ENCODE measurements around the gene MRPS2. TPM values are rescaled to one million over a fixed set of nuclear protein-coding genes. Genes with fewer than 3 reads are reported as not detected.

MRPS2 gene
- polyA plus RNA-seq, 2 of the 4 experiments (the other 2 are of a cell fraction) = 66.9 to 90.1 TPM

GRCh38 chr9:135519179-135519971, 18.9 kb downstream of the MRPS2 start:
- peaks cover 4% of the 10 kb centered on the region; the same call in 1 of the 3 replicates for H3K4me1 ChIP-seq
- FAIRE-seq = no peak
- H3K9me3 ChIP-seq = no peaks in the 10 kb centered on the region
- ChIA-PET CTCF (no interaction called here), POLR2A (no interaction called here)
- no peak for ATAC-seq
- DNase-seq (ENCODE audit: low read depth in 1 of 2, low spot score in 1 of 2) = no peak
- no peak overlapping the region for H3K4me2 ChIP-seq
- no peak overlapping the region for H3K4me3 ChIP-seq
- TF ChIP-seq TP53 (CRISPR knock-in tag; IDR thresholded peaks at IDR 0.05) = no peak
- no peak for TF ChIP-seq CBX2 (IDR thresholded peaks at IDR 0.05; ENCODE audit: borderline replicate concordance, low read depth)
- no peak for TF ChIP-seq EHF (CRISPR knock-in tag; IDR thresholded peaks at IDR 0.05)
- no peak for TF ChIP-seq MYC (IDR thresholded peaks at IDR 0.05; ENCODE audit: borderline replicate concordance, low read length)
- no peak for TF ChIP-seq POLR2A (IDR thresholded peaks at IDR 0.05; ENCODE audit: low read length)
- no peak for TF ChIP-seq EP300 (IDR thresholded peaks at IDR 0.05)
- TF ChIP-seq CHD4 (IDR thresholded peaks at IDR 0.05; ENCODE audit: borderline replicate concordance) = no peak
- TF ChIP-seq NR3C1 (IDR thresholded peaks at IDR 0.05) = no peak
- TF ChIP-seq NFE2L2 (conservative IDR thresholded peaks at IDR 0.05; ENCODE audit: low read length) = no peak
- TF ChIP-seq HOXB5 (CRISPR knock-in tag; IDR thresholded peaks at IDR 0.05) = no peak
- WGBS (ENCODE audit: missing lambda C conversion rate) = 45% methylated on average over 10 of the region's 10 CpGs
- no peak overlapping the region for H3K27ac ChIP-seq

- no peak for ATAC-seq
- Histone ChIP-seq H3K9me3 (no peaks in the 10 kb centered on the region), H3K4me2 (no peak within 1 kb of the TSS), H3K27ac (no peak within 1 kb of the TSS), H3K4me3 (no peak within 1 kb of the TSS), H3K4me1 (peaks cover 4% of the 10 kb centered on the region; the same call in 1 of the 3 replicates)
- POLR2A ChIA-PET = no interaction called here
- 68% methylated on average over 14 of the region's 18 CpGs for WGBS (ENCODE audit: missing lambda C conversion rate)
- CTCF ChIA-PET = no interaction called here
- FAIRE-seq = no peak
- TF ChIP-seq POLR2AphosphoS2 (conservative IDR thresholded peaks at IDR 0.05; ENCODE audit: low read length) = no peak
- TF ChIP-seq RARB (CRISPR knock-in tag; IDR thresholded peaks at IDR 0.05) = no peak
- TF ChIP-seq ZC3H11A (IDR thresholded peaks at IDR 0.05) = no peak
- no peak for TF ChIP-seq ZNF302 (CRISPR knock-in tag; IDR thresholded peaks at IDR 0.05)
- no peak for TF ChIP-seq HDAC2 (IDR thresholded peaks at IDR 0.05)
- DNase-seq (ENCODE audit: low read depth in 1 of 2, low spot score in 1 of 2) = no peak
Measured at GRCh38 chr9:135520916-135521607, 20.6 kb downstream of the MRPS2 start, which contains the start of gene LCN1. Gene LCN1 (plus strand): TSS chr9:135521440. CDS start chr9:135521498, 58 bp downstream.

DNA sequence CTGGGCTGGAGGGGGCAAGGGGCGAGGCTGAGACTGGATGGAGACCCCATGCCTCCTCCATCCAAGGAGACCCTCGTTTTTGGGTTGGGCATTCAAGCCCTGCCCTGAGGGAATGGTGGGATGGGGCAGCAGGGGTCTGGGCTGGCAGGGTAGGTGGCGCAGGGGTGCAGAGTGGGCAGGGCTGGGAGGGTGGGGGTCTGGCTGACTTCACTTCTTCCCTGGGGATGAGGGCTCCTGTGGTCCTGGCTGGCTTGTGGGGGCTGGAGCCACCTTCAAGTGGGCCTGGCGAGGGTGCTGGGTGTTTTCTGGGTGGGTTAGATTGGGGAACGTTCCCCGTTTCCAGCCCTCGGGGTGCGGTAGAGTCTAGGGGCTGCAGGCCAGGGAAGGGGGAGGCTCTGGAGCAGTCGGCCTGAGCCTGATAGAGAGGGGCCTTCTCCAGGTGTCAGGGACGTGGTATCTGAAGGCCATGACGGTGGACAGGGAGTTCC, 21.2 kb downstream of the MRPS2 start:
- Histone ChIP-seq H3K9me3 (no peaks in the 10 kb centered on the region), H3K4me1 (peaks cover 7% of the 10 kb centered on the region; the same call in 1 of the 3 replicates), H3K4me3 (no peak overlapping the region), H3K27ac (no peak overlapping the region), H3K4me2 (no peak overlapping the region)
- ChIA-PET CTCF (no interaction called here), POLR2A (no interaction called here)
- whole genome bisulfite sequencing (ENCODE audit: missing lambda C conversion rate) = 70% methylated on average over 7 of the region's 11 CpGs
- no peak for ATAC-seq
- DNase-seq (ENCODE audit: low read depth in 1 of 2, low spot score in 1 of 2) = no peak
- FAIRE-seq = no peak
- no peak for TF ChIP-seq JUN (IDR thresholded peaks at IDR 0.05)
- no peak for TF ChIP-seq SREBF2 (IDR thresholded peaks at IDR 0.05)
- no peak for TF ChIP-seq TP53 (CRISPR knock-in tag; IDR thresholded peaks at IDR 0.05)
- no peak for TF ChIP-seq HOXB5 (CRISPR knock-in tag; IDR thresholded peaks at IDR 0.05)
- TF ChIP-seq FOXS1 (CRISPR knock-in tag; IDR thresholded peaks at IDR 0.05) = no peak
- no peak for TF ChIP-seq SMC3 (IDR thresholded peaks at IDR 0.05)
- no peak for TF ChIP-seq HEYL (CRISPR knock-in tag; IDR thresholded peaks at IDR 0.05)
- TF ChIP-seq JUNB (IDR thresholded peaks at IDR 0.05) = no peak
- no peak for TF ChIP-seq USF2 (IDR thresholded peaks at IDR 0.05)

Data from A549 (cell line).